Measurements from ENCODE around the gene USP6NL.

- TF ChIP-seq, protein P1, sequence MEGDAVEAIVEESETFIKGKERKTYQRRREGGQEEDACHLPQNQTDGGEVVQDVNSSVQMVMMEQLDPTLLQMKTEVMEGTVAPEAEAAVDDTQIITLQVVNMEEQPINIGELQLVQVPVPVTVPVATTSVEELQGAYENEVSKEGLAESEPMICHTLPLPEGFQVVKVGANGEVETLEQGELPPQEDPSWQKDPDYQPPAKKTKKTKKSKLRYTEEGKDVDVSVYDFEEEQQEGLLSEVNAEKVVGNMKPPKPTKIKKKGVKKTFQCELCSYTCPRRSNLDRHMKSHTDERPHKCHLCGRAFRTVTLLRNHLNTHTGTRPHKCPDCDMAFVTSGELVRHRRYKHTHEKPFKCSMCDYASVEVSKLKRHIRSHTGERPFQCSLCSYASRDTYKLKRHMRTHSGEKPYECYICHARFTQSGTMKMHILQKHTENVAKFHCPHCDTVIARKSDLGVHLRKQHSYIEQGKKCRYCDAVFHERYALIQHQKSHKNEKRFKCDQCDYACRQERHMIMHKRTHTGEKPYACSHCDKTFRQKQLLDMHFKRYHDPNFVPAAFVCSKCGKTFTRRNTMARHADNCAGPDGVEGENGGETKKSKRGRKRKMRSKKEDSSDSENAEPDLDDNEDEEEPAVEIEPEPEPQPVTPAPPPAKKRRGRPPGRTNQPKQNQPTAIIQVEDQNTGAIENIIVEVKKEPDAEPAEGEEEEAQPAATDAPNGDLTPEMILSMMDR (IDR thresholded peaks at IDR 0.05) = no peak
- no peak for TF ChIP-seq POLR2A (IDR thresholded peaks at IDR 0.05; ENCODE audit: low read depth)
- no peak for TF ChIP-seq EP300 (IDR thresholded peaks at IDR 0.05)
These were observed 75.2 kb downstream of the USP6NL start for GRCh38 chr10:11536228-11536627.

Data from esophagus muscularis mucosa (tissue), 4 donors.